Measurements from ENCODE around the gene HOXB6. TPM values are rescaled to one million over a fixed set of nuclear protein-coding genes. Genes with fewer than 3 reads are reported as not detected.

HOXB6 gene
- total RNA-seq, 4 donors from 2014 or later, result 0.88 to 18.2 (median 7.3) TPM; not detected in 1

- H3K4me1 ChIP-seq, result peaks cover 0 to 5% of the 10 kb centered on the region in 2 donors
- H3K27ac ChIP-seq, result peak overlapping the region in 1 of 2 donors; percentile 45
- intact Hi-C loops (cut with DNase I; ENCODE audit: low total_unique reads), result no loop called here
- TF ChIP-seq CTCF (IDR thresholded peaks at IDR 0.05), result no peak
- H3K4me3 ChIP-seq, result no peak overlapping the region
- H3K9me3 ChIP-seq, result no peaks in the 10 kb centered on the region
- H3K27me3 ChIP-seq, result peaks cover 0 to 19% of the 10 kb centered on the region in 2 donors
- H3K36me3 ChIP-seq, result no peaks in the 10 kb centered on the region
- no peak for DNase-seq
These were observed 37.0 kb downstream of the HOXB6 start for GRCh38 chr17:48567646-48568354.

- peak overlapping the region in 1 of 2 donors; percentile 45 for H3K27ac ChIP-seq
These were observed 37.6 kb downstream of the HOXB6 start for GRCh38 chr17:48567209-48567608.

GRCh38 chr17:48566717-48567116, 38.1 kb downstream of the HOXB6 start:
- no peaks in the 10 kb centered on the region for H3K9me3 ChIP-seq
- peaks cover 0 to 19% of the 10 kb centered on the region in 2 donors for H3K27me3 ChIP-seq
- H3K4me1 ChIP-seq, result peaks cover 0 to 5% of the 10 kb centered on the region in 2 donors
- no peak overlapping the region for H3K4me3 ChIP-seq
- no peak for DNase-seq
- intact Hi-C loops (cut with DNase I; ENCODE audit: low total_unique reads), result no loop called here
- H3K27ac ChIP-seq, result no peak overlapping the region
- no peak for TF ChIP-seq POLR2A (IDR thresholded peaks at IDR 0.05)
- no peak for TF ChIP-seq CTCF (IDR thresholded peaks at IDR 0.05)
- no peaks in the 10 kb centered on the region for H3K36me3 ChIP-seq

More at GRCh38 chr17:48567209-48567608, 37.6 kb downstream of the HOXB6 start:
- Histone ChIP-seq H3K4me1 (peaks cover 0 to 5% of the 10 kb centered on the region in 2 donors), H3K36me3 (no peaks in the 10 kb centered on the region), H3K4me3 (no peak overlapping the region), H3K27me3 (peaks cover 0 to 19% of the 10 kb centered on the region in 2 donors), H3K9me3 (no peaks in the 10 kb centered on the region)
- no peak for TF ChIP-seq POLR2A (IDR thresholded peaks at IDR 0.05)
- TF ChIP-seq CTCF (IDR thresholded peaks at IDR 0.05), result no peak
- intact Hi-C loops (cut with DNase I; ENCODE audit: low total_unique reads), result no loop called here
- no peak for DNase-seq

- TF ChIP-seq POLR2A (IDR thresholded peaks at IDR 0.05), result no peak
- no peak for TF ChIP-seq CTCF (IDR thresholded peaks at IDR 0.05)
- Histone ChIP-seq H3K4me3 (no peak overlapping the region), H3K4me1 (peaks cover 0 to 5% of the 10 kb centered on the region in 2 donors), H3K27ac (no peak overlapping the region), H3K27me3 (peaks cover 0 to 19% of the 10 kb centered on the region in 2 donors), H3K9me3 (no peaks in the 10 kb centered on the region), H3K36me3 (no peaks in the 10 kb centered on the region)
- intact Hi-C loops (cut with DNase I; ENCODE audit: low total_unique reads), result no loop called here
- DNase-seq, result no peak
These were observed 38.7 kb downstream of the HOXB6 start for GRCh38 chr17:48565925-48566710.

GRCh38 chr17:48565022-48565554, 39.7 kb downstream of the HOXB6 start:
- TF ChIP-seq CTCF (IDR thresholded peaks at IDR 0.05), result no peak
- TF ChIP-seq POLR2A (IDR thresholded peaks at IDR 0.05), result no peak
- H3K27ac ChIP-seq, result peak overlapping the region in 1 of 2 donors; percentile 38
- H3K27me3 ChIP-seq, result peaks cover 0 to 19% of the 10 kb centered on the region in 2 donors
- peaks cover 0 to 5% of the 10 kb centered on the region in 2 donors for H3K4me1 ChIP-seq
- DNase-seq, result no peak
- H3K36me3 ChIP-seq, result no peaks in the 10 kb centered on the region
- intact Hi-C loops (cut with DNase I; ENCODE audit: low total_unique reads), result no loop called here
- H3K4me3 ChIP-seq, result no peak overlapping the region
- no peaks in the 10 kb centered on the region for H3K9me3 ChIP-seq

All from uterus (tissue), 4 donors.